ENCODE results near the gene PLTP. TPM values are rescaled to one million over a fixed set of nuclear protein-coding genes. Genes with fewer than 3 reads are reported as not detected.

PLTP gene
- total RNA-seq, 1 experiment from 2014 or later, result 4.7 TPM

DNA sequence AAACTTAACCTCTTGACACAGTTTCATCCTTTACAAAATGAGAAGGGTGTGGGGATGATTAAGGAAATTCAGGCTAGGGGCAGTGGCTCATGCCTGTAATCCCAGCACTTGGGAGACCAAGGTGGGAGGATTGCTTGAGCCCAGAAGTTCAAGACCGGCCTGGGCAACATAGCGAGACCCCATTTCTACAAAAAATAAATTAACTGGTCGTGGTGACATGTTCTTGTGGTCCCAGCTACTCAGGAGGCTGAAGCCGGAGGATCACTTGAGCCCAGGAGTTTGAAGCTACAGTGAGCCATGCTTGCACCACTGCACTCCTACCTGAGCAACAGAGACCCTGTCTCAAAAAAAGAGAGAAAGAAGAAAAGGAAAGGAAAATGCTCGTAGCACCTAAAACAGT, 45.5 kb downstream of the PLTP start:
- no peaks in the 10 kb centered on the region for H3K79me2 ChIP-seq (ENCODE audit: insufficient read depth, low read length)
- H3K9me2 ChIP-seq (ENCODE audit: insufficient read depth), result no peaks in the 10 kb centered on the region
- no peak for DNase-seq (ENCODE audit: low read depth, low spot score)
- ChIA-PET POLR2A (no interaction called here), CTCF (no interaction called here), RAD21 (ENCODE audit: low non-redundant PET in 1 of 2, low total read pairs in 2 of 2, uncharacterized antibody in 2 of 2, unreplicated experiment in 2 of 2) (no interaction called here)
- H3K9me3 ChIP-seq (ENCODE audit: control insufficient read depth in 1 of 2, insufficient read depth in 1 of 2, low read depth in 1 of 2, low read length in 2 of 2), result no peaks in the 10 kb centered on the region
- intact Hi-C loops (cut with micrococcal nuclease), result no loop called here
- H2AFZ ChIP-seq (ENCODE audit: low read depth, low read length, poor library complexity, severe bottlenecking), result no peak overlapping the region
- H3K4me2 ChIP-seq (ENCODE audit: low read length), result no peak overlapping the region
- no peaks in the 10 kb centered on the region for H3K27me3 ChIP-seq (ENCODE audit: insufficient read depth, low read length)
- no peaks in the 10 kb centered on the region for H3K36me3 ChIP-seq (ENCODE audit: control insufficient read depth in 1 of 2, insufficient read depth in 2 of 2, low read length in 2 of 2)
- H3K4me3 ChIP-seq (replicated peaks in 1 of 2; ENCODE audit: low read depth in 1 of 2, low read length in 2 of 2), result no peak overlapping the region
- H3K4me1 ChIP-seq (ENCODE audit: control insufficient read depth in 1 of 2, insufficient read depth in 2 of 2, low read length in 2 of 2), result peaks cover 3 to 12% of the 10 kb centered on the region in 2 experiments
- BruUV-seq (replicated peaks), result no TSS peak
- H3K27ac ChIP-seq (ENCODE audit: low read depth, low read length), result no peak overlapping the region
- ATAC-seq, result no peak
- H3K9ac ChIP-seq (ENCODE audit: low read length), result no peak overlapping the region
- TF ChIP-seq EGR1 (IDR thresholded peaks at IDR 0.05; ENCODE audit: low read depth) (no peak), ZNF274 (IDR thresholded peaks at IDR 0.05; ENCODE audit: low read depth, low read length) (no peak), ELF1 (IDR thresholded peaks at IDR 0.05; ENCODE audit: borderline replicate concordance, low read depth) (no peak), SIN3A (IDR thresholded peaks at IDR 0.05; ENCODE audit: low read depth) (no peak), CBX3 (IDR thresholded peaks at IDR 0.05; ENCODE audit: low read depth) (no peak), ZFX (IDR thresholded peaks at IDR 0.05) (no peak), YY1 (IDR thresholded peaks at IDR 0.05; ENCODE audit: extremely low read depth, insufficient replicate concordance, low read depth, low read length) (no peak), POLR2AphosphoS5 (IDR thresholded peaks at IDR 0.05; ENCODE audit: low read depth, low read length) (no peak), EZH2 (IDR thresholded peaks at IDR 0.05) (no peak), RAD21 (IDR thresholded peaks at IDR 0.05; ENCODE audit: low read depth) (no peak), SRF (IDR thresholded peaks at IDR 0.05; ENCODE audit: low read depth) (no peak), SP1 (IDR thresholded peaks at IDR 0.05; ENCODE audit: low read depth) (no peak), EZH2phosphoT487 (IDR thresholded peaks at IDR 0.05; ENCODE audit: borderline replicate concordance) (no peak)
- TF ChIP-seq, protein P1, sequence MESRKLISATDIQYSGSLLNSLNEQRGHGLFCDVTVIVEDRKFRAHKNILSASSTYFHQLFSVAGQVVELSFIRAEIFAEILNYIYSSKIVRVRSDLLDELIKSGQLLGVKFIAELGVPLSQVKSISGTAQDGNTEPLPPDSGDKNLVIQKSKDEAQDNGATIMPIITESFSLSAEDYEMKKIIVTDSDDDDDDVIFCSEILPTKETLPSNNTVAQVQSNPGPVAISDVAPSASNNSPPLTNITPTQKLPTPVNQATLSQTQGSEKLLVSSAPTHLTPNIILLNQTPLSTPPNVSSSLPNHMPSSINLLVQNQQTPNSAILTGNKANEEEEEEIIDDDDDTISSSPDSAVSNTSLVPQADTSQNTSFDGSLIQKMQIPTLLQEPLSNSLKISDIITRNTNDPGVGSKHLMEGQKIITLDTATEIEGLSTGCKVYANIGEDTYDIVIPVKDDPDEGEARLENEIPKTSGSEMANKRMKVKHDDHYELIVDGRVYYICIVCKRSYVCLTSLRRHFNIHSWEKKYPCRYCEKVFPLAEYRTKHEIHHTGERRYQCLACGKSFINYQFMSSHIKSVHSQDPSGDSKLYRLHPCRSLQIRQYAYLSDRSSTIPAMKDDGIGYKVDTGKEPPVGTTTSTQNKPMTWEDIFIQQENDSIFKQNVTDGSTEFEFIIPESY (IDR thresholded peaks at IDR 0.05; ENCODE audit: extremely low read depth, insufficient replicate concordance, low read length), result no peak
- TF ChIP-seq, protein P2, sequence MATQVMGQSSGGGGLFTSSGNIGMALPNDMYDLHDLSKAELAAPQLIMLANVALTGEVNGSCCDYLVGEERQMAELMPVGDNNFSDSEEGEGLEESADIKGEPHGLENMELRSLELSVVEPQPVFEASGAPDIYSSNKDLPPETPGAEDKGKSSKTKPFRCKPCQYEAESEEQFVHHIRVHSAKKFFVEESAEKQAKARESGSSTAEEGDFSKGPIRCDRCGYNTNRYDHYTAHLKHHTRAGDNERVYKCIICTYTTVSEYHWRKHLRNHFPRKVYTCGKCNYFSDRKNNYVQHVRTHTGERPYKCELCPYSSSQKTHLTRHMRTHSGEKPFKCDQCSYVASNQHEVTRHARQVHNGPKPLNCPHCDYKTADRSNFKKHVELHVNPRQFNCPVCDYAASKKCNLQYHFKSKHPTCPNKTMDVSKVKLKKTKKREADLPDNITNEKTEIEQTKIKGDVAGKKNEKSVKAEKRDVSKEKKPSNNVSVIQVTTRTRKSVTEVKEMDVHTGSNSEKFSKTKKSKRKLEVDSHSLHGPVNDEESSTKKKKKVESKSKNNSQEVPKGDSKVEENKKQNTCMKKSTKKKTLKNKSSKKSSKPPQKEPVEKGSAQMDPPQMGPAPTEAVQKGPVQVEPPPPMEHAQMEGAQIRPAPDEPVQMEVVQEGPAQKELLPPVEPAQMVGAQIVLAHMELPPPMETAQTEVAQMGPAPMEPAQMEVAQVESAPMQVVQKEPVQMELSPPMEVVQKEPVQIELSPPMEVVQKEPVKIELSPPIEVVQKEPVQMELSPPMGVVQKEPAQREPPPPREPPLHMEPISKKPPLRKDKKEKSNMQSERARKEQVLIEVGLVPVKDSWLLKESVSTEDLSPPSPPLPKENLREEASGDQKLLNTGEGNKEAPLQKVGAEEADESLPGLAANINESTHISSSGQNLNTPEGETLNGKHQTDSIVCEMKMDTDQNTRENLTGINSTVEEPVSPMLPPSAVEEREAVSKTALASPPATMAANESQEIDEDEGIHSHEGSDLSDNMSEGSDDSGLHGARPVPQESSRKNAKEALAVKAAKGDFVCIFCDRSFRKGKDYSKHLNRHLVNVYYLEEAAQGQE (IDR thresholded peaks at IDR 0.05; ENCODE audit: low read depth), result no peak
- TF ChIP-seq, protein P3, sequence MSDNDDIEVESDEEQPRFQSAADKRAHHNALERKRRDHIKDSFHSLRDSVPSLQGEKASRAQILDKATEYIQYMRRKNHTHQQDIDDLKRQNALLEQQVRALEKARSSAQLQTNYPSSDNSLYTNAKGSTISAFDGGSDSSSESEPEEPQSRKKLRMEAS (IDR thresholded peaks at IDR 0.05), result no peak
- no peaks in the 10 kb centered on the region for H4K20me1 ChIP-seq (ENCODE audit: insufficient read depth)

All from HCT116 (cell line).